ENCODE measurements around the gene AP3B2.
"Not testable (repeated sequence)": the region's sequence is repeated elsewhere in the genome, so short reads cannot be mapped to it uniquely, and the experiment has no call there.

AP3B2 gene

DNA sequence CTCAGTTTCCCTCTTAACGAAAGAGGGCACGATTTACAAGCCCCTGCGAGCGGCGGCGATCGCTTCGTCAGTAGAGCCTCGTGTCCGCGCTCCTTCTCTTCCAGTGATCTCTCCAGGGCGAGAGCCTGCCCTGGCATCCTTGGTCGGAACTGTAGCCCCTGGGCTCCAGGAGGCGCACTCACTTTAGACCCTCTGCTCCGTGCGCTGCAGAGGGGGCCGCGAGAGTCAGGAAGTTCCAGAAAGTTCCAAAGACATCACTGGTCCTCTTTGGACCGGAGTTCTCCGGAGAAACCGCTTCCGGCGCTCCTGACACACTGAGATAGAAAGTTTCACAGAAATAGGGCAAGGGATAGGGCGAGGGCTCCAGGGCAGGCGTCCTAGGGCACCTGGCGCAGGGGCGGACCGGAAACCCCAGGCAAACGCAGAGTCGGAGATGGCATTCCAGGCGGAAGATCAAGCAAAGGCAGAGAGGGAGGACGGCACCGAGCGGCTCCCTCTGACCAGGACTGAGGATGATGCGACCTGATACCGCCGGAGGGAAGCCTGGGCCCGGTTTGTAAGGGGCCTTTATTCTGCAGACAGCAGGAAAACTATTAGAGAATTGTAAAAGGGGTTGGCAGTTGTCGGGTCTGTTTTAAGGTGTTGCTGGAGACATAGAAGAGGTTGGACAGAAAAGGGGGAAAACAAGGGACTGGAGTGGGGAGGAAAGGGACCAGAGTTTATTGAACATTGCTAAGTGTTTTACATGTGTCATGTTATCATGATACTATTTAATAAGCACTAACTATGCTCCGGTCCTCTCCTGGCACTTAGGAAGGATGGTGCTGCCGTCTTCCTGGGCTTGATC, 61.2 kb downstream of the AP3B2 start:
- no peak for DNase-seq

DNA sequence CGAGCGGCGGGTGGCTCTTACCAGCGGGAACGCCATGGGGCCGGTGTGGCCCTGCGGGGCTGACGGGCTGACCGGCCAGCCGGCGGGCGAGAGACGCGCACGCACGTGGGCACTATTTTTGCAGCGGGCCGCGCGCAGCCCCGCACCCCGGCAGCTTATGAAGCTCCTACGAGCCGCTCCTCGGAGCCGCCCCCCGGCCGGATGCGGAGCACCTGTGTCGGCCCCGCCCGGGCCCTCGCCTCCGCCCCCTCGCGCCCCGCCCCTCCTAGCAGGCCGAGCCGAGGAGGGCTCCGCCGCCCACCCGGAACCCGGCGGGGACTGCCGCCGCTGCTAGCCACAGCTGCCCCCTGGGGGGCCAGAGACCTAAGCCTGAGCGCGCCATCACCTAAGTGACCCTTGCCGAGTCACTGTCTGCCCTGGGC, 61.8 kb downstream of the AP3B2 start:
- DNase-seq: no peak

DNA sequence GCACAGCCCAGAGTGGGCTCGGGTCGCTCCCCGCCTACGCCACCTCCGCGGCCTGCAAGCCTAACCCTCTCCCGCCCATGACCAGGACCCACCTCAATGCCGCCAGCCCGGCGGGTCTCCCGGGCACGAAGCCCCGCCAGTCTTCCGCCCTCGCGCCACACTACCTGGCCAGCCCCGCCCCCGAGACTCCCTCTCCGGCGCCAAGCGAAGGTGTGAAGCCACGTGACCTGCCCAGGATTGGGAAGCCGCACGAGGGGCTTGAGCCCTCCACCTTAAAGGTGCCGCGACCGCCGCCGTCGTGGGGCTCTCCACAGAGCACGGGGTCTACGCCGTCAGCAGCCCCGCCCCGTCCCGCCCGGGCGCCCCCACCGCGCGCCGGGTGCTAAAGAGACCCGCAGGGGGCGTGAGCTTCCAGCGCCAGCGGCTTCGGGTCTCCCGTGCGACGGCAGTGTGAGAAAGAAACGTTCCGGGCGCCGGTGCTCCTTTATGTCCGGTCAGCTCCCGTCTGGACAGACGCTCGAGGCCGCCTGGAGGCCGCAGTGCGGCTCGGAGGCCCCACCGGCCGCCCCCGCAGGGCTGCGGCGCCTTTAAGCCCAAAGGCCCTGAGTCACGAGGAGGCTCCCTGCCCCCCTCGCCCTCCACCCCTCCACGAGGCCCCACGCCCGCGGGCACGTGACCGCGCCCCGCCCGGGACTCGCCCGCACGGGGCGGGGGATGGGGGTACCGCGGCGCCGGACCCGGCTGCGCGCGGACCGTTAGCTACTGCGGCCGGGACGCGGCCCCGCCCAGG, 62.4 kb downstream of the AP3B2 start, which contains the start of gene CPEB1:
Gene CPEB1, minus strand, starts transcription at position 319 of the 790 bp plus-strand sequence. CDS start 18,904 bp downstream, outside the sequence.
- no peak for DNase-seq

GRCh38 chr15:82646250-82647044, 63.2 kb downstream of the AP3B2 start:
- DNase-seq: peak; percentile 17

DNA sequence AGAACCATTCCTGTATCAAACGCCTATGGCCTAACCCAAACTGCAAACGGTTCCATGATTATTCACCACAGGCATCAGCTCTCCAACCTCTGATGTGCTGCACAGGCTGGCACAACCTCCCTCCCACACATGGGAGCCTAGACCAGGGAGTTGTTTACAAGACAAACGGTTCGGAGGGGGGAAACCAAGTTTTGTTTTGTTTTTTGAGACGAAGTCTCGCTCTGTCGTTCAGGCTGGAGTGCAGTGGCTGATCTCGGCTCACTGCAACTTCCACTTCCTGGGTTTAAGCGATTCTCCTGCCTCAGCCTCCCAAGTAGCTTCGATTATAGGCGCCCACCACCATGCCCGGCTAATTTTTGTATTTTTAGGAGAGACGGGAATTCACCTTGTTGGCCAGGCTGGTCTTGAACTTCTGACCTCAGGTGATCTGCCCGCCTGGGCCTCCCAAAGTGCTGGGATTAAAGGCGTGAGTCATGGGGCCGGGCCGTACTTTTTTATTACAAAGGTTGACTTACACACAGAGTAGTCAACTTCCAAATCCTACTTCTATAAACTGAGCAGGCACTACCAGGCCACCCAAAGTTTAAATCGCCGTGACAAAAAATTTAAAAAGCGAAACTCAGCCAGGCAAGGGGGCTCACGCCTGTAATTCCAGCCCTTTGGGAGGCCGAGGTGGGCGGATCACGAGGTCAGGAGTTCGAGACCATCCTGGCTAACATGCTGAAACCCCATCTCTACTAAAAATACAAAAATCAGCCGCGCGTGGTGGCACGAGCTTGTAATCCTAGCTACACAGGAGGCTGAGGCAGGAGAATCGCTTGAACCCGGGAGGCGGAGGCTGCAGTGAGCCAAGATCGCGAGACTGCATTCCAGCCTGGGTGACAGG, 64.5 kb downstream of the AP3B2 start:
- DNase-seq: not testable (repeated sequence)

DNA sequence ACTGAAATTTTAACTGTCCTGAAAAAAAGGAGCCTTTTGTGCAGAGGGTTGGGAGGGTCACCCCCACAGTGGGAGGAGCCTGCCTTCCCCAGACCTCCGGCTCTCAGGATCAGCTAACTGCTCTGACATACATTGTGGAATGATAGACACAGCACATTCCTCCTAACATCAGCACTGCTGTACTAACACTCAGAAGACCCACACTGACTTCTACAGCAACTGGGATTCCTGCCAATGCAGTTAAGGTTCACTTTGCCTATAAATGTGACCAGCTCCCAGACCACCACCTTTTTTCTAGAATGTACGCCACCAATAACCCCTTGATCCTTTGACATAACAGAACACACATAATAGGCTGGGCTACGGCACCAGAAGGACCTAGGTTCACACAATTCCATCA, 65.7 kb downstream of the AP3B2 start:
- DNase-seq: no peak

- no peak for DNase-seq
Measured at GRCh38 chr15:82642656-82643055, 67.0 kb downstream of the AP3B2 start.

- no peak for DNase-seq
Measured at GRCh38 chr15:82641129-82641798, 68.4 kb downstream of the AP3B2 start.

DNA sequence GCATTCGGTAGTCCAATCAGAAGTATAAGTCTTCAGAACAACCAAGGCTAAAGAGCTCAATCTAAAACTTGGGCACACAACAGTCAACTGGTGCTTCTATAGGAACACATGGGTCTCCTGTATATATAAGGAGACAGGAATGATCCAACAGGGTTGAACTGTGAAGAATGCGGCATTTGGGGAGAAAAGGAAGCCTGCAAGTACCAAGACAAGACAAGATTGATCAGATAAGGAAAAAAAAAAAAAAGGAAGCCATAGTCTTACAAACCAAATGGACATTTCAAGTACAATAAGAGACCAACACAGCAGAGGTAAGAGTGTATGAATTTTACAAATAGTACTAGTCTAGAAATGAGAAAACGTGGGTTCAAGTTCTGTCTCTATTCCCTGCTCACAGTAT, 69.0 kb downstream of the AP3B2 start:
- DNase-seq: no peak

DNA sequence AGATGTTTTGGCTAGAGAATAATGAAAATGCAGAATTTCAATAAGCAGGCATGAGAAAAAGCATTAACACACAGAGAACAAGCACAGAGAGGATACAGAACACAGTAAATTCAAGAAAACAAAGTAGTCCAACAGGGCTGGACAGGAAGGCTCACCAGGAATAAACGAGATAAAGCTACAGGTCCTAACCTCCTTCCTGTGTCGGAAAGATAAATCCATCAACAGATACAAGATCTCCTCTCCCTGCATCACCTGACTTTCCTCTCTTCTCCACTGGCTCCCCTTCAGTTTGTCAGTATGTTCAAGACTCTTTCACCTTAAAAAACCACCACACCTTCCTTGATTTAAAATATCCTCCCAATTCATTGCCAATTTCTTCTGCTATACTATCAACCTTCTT, 73.9 kb downstream of the AP3B2 start:
- no peak for DNase-seq

DNA sequence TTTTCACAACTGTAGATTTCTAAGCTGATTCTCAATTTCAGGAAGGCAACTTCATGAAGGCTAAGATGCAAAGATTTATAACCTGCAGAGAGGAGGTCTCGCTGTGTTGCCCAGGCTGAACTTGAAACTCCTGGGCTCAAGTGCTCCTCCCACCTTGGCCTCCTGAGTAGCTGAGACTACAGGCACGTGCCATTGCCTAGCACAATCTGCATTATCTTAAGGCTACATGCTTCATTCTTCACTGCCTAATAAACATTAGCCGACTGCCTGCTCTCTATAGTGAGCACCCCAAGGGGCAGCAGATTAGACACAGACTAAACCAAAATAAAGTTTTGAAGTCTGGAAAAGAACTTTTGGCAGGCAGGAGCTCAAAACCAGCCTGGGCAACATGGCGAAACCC, 79.6 kb downstream of the AP3B2 start:
- no peak for DNase-seq

- DNase-seq: no peak
Measured at GRCh38 chr15:82625136-82625535, 84.5 kb downstream of the AP3B2 start.

DNA sequence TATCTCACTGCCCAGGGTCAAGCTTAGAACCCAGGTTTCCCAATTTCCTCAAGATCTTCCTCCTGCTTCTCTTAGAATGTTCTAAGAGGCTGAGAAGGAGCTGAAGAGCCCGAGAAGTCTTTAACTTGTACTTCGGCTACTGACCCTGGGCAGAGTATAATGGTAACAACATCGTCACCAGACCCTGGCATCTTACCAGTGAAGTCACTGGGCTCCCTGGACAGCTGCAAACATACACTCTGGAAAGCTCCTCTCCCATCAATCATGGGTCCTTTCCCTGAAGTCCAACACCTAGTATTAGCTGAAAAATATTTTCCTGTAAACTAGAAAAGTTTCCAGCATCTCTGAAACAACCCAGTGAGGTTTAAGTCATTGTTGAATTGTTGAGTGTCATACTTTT, 85.2 kb downstream of the AP3B2 start:
- no peak for DNase-seq

DNA sequence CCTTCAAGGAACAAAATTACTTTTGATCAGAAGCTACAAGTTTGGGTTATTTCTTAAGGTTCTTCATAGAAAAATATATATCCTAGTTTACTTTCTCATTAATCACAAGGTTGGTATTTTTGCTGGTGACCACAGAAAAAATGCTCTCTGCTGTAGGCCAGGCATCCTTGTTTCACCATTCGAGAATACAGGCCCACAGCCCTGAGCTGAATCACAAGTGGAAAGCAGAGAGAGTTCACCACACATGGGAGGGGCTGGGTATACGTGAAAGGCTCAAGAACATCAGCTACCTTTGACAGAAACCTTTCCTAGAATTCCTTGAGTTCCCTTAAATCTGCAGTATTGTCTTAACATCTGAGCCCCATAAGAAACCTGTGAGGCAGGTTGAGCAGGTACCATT, 85.7 kb downstream of the AP3B2 start:
- no peak for DNase-seq

DNA sequence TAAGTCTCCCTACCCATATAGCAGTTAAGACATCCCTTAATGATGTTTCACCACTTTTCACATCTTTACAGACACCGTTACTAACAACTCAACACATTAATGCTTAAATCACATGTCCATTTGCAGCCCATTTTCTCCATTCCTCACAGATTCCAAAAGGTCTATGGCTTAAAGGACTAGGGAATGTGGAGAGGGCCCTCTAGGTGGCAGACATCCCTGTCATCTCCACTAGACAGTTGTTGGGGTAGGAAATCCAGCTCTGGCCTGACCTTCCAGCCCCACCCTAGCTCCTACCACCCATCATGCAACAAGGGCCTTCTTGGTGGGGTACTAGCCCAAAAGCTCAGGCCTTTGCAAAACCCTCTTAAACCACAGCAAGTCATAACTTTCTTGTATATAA, 87.7 kb downstream of the AP3B2 start:
- DNase-seq: no peak

DNA sequence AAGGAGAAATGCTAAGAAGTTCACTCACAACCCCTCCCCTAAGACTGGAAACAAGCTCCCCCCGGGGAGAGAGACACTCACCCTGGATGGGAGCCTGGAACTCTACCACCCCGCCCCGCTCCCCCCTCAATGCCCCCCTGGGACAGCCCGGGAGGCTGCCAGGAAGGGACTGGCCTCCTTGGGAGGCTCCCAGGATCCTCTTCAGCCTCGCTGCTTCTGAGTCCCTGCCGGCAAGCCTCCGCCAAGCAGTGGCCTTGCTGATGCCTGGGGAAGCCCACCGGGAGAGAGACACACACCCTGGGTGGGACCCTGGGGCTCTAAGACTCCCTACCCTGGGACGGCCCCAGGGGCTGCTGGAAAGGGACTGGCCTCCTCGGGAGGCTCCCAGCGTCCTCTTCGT, 95.9 kb downstream of the AP3B2 start:
- DNase-seq: no peak

DNA sequence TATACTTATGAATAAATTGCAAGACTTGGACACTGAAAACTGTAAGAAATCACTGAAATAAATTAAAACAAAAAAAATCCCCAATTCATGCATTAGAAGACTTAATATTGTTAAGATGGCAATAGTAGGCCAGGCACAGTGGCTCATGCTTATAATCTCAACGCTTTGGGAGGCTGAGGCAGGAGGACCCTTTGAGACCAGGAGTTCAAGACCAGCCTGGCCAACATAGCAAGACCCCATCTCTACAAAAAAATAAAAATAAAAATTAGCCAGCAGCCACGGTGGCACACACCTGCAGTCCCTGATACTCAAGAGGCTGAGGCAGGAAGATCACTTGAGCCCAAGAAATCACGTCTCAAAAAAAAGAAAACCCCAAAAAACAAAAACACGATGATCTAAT, 98.3 kb downstream of the AP3B2 start:
- DNase-seq: no peak

Measured in DMS79 (cell line).